NCI-H2227 treated with DMSO at 0.1 percent for 48 hours (cell line): ENCODE results near the gene RPL13.

ENCODE experiments used
- DNase-seq: peaks from one replicate; lab custom pipeline; 2025; lab: John Stamatoyannopoulos, UW

The RPL13 gene

DNA sequence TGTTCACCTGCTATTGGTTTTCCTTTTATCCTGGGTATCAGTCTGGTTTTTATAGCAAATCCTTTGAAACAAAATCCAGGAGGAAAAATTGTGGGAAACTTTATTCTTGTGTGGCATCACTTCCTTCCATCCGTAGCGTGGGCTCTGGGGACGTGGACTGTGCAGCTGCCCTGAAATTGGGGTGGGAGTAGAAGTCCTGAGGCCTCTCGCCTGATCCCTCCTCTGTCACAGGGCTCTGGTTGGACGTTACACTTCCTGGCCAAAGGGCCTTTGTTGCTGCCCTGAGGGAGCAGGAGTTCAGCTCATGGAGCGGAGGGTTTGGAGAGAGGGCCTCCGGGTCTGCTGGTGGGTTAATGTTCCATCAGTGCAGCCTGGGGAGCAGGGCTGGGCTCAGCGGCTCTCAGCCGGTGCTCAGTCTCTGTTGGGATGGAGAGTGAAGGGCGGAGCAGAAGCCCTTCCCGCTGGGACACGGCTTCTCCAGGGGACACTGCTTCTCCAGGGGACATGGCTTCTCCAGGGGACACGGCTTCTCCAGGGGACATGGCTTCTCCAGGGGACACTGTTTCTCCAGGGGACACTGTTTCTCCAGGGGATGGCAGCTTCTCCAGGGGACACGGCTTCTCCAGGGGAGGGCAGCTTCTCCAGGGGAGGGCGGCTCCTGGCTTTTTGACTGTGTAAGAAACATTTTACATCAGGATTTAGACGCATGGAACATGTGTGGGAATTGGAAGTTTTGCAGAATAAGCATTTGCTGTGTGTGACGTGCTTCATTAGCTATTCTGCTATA lies 15.2 kb upstream of the RPL13 start:
- no peak for DNase-seq

DNA sequence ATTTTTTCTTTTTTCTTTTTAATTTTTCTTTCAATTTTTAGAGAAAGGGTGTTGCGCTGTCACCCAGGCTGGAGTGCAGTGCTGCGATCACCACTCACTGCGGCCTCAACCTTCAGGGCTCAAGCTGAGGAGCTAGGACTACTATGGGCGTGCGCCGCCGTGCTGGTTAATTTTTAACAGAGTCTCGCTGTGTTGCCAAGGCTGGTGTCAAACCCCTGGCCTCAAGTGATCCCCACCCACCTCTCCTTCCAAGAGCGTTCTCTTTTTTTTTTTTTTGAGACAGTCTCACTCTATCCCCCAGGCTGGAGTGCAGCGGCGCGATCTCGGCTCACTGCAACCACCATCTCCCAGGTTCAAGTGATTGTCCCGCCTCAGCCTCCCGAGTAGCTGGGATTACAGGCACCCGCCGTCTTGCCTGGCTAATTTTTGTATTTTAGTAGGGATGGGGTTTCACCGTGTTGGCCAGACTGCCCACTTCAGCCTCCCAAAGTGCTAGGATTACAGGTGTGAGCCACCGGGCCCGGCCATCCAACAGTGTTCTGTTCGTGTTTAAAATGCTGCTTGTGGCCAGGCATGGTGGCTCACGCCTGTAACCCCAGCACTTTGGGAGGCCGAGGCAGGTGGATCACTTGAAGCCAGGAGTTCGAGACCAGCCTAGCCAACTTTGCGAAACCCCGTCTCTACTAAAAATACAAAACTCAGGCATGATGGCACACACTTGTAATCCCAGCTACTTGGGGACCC lies 14.5 kb upstream of the RPL13 start:
- DNase-seq: no peak

DNA sequence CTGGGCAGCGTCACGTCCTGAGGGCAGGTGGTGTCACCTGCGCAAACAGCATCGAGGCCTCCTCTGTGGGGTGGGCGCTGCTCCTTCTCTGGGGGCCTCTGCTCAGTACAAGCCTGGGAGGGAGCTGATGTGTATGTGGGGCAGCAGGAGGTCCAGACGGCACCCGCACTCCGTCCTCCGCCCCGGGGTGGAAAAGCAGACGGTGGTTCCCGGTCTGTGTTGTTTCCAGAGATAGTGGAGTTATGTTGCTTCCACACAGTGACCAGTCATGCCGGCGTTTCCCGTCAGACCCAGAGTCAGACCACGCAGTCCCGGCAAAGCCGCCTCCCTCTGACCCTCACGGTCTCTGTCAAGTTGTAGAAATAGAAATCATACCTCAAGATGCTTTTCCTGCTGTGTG lies 13.7 kb upstream of the RPL13 start:
- DNase-seq: no peak

DNA sequence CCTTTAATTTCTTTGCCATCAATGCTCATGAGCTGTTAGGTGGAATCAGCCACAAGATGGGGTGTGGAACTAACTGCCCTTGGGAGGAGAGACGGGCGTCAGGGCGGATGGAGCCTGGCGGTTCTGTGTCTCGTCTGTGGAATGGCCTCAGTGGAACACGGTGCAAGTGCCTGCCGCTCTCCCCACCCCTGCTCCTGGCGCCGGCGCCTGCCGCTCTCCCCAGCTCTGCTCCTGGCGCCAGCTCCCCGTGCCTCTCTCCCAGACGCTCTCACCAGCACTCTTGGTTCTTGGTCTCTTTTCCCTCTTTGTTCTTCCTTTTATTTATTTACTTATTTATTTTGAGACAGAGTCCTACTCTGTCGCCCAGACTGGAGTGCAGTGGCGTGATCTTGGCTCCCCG lies 13.2 kb upstream of the RPL13 start:
- DNase-seq: no peak

DNA sequence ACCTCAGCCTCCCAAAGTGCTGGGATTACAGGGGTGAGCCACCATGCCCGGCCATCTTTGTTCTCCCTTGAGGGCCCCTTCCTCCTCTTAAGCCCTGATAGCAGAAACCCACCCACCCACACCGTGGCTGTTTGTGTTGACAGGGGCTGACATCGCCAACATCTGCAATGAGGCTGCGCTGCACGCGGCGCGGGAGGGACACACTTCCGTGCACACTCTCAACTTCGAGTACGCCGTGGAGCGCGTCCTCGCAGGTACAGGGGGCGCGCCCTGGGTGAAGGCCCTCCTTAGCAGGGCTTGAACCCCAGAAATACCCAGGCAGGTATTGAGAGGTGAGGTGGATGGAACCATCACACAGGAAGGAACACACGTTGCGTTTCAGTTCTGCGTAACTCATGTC lies 12.6 kb upstream of the RPL13 start:
- DNase-seq: no peak

DNA sequence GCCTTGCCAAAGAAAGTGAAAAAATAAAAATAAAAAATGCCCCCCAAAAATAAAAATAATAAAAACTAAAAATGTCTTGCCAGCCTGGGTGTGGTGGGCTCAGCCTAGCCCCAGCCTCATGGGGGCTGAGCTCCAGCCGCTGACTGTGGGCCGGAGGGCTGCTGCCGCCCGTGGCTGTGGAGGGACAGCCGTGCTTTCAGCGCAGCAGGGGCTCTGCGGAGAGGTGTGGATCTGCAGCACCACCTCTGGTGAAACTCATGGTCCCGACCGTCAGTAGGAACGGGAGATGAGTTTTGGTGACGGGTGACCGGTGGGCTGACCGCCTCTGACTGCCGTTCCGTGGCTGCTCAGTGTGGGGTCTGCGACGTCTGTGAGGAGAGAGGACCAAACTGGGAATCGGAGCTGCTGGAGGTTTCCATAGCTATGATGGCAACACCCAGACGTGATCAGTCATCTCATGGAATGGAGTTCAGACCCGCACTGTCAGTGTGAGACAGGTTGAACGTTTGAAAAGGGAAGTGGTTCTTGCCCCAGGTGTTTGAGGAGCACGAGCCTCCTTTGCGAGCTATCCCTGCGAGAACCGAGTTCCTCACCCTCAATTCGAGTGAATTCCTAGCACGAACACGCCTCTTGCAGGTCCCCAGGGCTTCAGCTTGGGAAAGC lies 12.0 kb upstream of the RPL13 start:
- DNase-seq: no peak

DNA sequence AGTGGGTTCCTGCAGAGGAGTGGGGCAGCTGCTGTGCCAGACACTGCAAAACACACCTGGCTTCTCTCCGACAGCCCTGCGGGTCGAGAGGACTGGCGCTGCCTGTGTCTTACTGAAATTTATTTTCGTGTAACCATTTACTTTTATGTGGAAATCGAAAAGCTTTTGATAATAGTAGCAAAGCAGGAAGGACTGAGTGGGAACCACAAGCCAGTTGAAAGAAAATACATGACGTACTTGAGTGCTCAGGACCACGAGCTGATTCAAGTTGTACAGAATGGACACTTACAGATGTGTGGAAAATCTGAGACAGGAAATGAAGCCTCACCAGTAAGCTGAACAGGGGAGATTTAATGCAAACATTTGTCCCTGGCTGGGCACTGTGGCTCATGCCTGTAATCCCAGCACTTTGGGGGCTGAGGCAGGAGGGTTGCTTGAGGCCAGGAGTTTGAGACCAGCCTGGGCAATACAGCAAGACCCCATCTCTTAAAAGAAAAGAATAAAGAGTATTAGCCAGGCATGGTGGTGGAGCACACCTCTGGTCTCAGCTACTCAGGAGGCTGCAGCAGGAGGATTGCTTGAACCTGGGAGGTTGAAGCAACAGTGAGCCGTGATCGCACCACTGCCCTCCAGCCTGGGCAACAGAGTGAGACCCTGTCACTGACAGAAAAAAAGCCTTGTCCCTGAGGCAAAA lies 11.3 kb upstream of the RPL13 start:
- DNase-seq: no peak

DNA sequence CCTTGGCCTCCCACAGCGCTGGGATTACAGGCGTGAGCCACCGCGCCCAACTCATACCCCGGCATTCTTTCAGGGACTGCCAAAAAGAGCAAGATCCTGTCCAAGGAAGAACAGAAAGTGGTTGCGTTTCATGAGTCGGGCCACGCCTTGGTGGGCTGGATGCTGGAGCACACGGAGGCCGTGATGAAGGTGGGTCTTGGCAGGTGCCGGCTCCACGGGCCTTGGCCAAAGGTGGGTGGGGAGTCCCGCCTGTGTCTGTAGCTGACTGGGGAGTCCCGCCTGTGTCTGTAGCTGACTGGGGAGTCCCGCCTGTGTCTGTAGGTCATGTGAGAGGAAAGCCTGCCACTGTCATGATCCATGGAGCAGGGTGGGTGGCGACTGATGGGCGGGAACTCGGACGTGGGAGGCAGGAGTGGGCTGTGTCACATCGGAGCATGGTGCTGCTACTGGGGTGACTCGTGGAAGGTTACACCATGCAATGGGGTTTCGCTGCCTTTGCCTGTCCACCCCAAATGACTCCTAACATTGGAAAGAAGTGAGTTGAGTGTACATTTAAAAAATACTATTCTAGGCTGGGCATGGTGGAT lies 10.0 kb upstream of the RPL13 start:
- no peak for DNase-seq

DNA sequence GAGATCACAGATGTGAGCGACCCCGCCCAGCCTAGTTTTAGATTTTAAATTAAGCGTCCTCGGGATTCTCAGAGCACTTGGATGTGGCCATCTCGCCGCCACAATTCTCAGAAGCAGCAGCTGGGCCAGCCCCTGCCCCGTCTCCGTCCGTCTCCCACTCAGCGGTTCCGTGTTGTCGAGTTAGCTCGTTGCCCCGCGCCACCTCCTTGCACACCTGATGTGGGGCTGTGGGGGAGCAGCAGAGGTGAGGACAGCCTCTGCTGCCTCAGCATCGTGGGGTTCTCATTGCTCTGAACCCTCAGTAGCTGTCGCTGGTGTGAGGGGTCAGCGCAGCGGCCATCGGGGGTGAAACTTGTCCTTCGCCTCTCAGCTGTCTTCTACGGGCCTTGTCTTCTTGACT lies 8.2 kb upstream of the RPL13 start:
- DNase-seq: no peak

DNA sequence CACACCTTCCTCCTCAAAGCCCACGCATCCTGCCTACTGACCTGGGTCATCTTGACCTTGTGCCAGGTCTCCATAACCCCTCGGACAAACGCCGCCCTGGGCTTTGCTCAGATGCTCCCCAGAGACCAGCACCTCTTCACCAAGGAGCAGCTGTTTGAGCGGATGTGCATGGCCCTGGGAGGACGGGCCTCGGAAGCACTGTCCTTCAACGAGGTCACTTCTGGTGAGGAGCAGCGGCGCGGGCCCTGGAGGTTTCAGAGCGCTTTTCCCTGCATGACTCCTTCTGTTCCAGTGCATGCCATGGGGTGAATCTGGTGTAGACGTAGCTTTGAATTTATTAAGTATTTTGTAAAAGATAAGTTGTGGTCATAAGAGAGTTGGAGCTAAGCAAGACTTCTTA lies 7.6 kb upstream of the RPL13 start:
- no peak for DNase-seq

DNA sequence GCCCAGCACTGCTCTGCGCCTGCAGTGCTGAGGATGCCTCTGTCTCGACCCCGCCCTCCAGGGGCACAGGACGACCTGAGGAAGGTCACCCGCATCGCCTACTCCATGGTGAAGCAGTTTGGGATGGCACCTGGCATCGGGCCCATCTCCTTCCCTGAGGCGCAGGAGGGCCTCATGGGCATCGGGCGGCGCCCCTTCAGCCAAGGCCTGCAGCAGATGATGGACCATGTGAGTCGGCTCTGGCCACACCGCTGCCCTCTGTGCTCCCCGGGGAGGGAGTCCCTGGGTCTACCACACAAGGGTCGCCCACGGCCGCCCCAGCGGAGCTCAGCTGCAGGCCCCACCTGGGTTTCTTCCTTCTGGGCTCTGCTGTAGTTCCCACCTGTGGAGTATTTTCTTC lies 6.7 kb upstream of the RPL13 start:
- no peak for DNase-seq

DNA sequence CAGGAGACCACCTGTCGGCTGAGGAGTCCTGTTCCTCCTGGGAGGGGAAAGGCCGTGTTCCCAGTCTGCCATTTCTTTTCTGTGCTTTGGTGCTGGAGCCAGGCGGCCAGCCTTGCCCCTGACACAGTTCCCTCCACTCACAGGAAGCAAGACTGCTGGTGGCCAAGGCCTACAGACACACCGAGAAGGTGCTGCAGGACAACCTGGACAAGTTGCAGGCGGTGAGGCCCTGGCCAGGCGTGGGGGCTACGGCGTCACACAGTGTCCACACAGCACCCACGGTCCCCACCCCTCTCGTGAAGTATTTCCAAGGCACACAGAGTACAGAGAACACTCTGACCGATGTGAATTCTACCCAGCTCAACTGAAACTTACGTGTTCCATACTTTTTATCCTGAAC lies 6.1 kb upstream of the RPL13 start:
- DNase-seq: no peak

DNA sequence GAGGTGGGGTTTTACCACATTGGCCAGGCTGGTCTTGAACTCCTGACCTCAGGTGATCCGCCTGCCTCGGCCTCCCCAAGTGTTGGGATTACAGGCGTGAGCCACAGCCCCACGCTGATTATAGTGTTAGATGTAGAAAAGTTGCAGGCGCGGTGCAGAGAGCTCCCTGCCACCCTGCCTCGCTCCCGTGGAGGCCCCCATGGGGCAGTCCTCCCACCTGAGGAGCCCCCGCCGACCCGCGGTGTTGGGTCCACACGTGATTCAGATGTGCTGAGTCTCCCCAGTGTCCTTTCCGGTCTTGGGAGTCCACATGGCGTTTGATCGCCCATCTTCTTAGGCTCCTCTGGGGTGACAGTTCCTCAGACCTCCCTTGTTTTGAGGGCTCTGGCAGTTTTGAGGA lies 5.2 kb upstream of the RPL13 start:
- no peak for DNase-seq

DNA sequence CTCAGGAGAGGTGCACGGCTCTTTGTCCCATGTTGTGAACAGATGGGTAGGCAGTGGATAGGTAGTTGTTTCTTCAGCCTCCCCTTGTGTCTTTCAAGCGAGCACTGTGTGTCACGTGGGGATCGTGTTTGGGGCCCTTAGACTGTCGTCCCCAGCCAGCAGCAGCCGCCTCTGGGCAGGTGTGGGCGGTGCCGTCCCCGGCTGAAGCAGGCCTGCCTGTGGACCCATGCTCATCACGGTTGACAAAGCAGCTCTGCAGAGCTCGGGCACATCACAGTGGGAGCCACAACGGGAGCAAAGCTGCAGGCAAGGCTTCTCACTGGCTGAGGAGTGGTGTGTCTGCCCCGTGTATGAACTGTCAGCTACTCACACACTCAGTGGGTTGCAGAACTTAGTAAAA lies 4.7 kb upstream of the RPL13 start:
- no peak for DNase-seq

DNA sequence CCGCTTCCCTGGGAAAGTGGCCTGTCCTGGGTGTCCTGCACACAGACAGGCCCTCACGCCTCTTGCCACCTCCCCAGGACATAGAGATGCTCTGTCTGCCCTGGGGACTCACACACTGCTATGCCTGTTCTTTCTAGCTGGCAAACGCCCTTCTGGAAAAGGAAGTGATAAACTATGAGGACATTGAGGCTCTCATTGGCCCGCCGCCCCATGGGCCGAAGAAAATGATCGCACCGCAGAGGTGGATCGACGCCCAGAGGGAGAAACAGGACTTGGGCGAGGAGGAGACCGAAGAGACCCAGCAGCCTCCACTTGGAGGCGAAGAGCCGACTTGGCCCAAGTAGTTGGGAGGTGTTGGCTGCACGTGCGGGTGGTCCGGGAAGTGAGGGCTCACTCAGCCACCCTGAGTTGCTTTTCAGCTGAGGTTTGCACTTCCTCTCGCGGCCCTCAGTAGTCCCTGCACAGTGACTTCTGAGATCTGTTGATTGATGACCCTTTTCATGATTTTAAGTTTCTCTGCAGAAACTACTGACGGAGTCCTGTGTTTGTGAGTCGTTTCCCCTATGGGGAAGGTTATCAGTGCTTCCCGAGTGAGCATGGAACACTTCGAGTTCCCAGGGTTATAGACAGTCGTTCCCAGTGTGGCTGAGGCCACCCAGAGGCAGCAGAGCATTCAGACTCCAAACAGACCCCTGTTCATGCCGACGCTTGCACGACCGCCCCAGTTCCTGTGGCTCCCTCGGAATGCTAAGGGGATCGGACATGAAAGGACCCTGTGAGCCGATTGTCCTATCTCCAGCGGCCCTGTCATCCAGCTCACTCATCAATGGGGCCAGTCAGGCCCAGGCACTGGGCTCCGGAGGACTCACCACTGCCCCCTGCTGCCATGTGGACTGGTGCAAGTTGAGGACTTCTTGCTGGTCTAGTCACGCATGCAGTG lies 3.5 kb upstream of the RPL13 start:
- DNase-seq: no peak

DNA sequence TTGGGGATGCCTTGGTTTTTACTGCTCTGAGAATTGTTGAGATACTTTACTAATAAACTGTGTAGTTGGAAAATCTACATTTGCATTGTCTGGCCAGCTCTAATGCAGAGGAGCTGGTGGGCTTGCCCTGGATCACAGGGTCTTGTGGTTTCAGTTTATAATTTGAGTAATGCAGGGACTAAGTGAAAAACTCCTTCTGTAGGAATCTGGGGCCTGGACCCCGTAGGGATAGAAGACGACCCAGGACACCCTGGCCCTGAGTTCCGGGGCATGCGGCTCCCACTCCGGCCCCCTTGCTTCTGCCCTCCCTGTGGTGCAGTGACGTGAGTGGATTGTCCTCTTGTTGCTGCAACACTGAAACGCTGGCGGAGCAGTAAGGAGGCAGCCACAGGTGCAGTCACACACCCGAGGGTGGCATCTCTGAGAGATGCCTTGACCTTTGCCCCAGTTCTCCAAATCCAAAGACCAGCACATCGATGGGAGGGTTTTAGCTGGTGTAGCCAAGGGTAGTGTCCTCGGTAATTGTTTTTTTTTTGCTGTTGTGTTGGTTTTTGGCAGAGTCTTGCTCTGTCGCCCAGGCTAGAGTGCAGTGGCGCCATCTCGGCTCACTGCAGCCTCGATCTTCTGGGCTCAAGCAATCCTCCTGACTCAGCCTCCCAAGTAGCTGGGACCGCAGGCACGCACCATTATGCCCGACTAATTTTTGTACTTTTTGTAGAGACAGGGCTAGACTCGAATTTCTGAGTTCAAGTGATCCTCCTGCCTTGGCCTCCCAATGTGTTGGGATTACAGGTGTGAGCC lies 2.6 kb upstream of the RPL13 start:
- DNase-seq: no peak

DNA sequence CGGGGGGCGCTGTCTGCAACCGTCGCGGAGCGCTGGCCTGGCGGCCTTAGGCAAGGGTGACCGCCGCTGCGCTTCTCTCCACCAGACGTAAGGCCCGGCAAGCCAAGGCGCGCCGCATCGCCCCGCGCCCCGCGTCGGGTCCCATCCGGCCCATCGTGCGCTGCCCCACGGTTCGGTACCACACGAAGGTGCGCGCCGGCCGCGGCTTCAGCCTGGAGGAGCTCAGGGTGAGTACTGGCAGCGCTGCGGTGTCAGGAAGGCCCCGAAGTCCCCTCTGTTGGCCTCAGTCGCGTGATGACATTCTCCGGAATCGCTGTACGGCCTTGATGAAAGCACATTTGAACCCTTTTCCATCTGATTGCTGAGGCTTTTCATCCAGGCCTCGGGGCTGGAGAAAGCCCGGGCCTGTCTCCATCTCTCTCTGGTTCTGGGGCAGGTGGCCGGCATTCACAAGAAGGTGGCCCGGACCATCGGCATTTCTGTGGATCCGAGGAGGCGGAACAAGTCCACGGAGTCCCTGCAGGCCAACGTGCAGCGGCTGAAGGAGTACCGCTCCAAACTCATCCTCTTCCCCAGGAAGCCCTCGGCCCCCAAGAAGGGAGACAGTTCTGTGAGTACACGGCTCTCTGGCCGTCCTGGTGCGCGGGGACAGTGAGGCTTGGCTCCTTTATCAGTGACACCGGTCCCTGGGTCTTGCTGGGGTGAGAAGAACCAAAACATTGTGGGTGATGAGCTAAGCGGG lies 831 bp downstream of the RPL13 start:
- no peak for DNase-seq

DNA sequence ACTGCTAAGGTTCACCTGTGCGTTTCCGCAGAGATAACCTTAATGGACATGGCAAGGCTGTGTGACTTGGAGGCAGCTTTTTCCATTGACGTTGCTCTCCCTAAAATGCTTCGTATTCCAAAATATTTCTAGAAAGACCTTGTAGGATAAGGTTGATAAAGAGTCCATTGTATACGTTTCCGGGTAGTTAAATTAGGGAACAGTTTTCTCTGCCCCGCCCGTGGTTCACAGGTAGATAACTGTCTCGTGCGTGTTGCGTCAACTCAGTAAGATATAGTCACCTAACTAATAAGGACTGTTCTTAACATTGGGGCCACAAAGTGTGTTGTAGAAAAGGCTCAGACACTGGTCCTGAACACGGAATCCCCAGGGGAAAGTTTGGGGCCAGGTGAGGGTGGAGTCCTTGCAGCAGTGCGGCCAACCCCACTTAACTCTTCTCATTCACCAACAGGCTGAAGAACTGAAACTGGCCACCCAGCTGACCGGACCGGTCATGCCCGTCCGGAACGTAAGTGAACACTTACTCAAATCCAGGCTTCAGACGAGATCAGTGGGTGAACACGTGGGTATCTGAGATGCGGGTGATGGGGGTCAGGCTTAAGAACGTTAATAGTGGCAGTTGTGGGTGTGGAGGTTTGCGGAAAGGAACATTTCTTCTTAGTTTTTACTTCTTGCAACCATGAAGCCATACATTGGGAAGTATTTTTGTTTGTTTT lies 1.6 kb downstream of the RPL13 start:
- DNase-seq: no peak

DNA sequence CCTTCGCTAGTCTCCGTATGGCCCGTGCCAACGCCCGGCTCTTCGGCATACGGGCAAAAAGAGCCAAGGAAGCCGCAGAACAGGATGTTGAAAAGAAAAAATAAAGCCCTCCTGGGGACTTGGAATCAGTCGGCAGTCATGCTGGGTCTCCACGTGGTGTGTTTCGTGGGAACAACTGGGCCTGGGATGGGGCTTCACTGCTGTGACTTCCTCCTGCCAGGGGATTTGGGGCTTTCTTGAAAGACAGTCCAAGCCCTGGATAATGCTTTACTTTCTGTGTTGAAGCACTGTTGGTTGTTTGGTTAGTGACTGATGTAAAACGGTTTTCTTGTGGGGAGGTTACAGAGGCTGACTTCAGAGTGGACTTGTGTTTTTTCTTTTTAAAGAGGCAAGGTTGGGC lies 2.5 kb downstream of the RPL13 start:
- no peak for DNase-seq
